HepG2 (cell line): ENCODE results near the gene ZNF446. TPM values are rescaled to one million over a fixed set of nuclear protein-coding genes. Genes with fewer than 3 reads are reported as not detected.

Source experiments
- BRCA1 ChIP-seq: sonication (generic); formaldehyde crosslinking; IDR thresholded peaks from 2 replicates; pipeline ENCODE4 v1.4.0; 2020; ENCODE audit warnings: missing genetic modification reagents
- CCAR2 ChIP-seq: fragments of 200-400 bp; formaldehyde crosslinking; optimal IDR thresholded peaks from 2 replicates; pipeline ENCODE3; 2018; ENCODE audit warnings: low read depth, mild to moderate bottlenecking, low read length, moderate library complexity
- ESRRA ChIP-seq: sonication (generic); formaldehyde crosslinking; IDR thresholded peaks from 2 replicates; pipeline ENCODE4 v1.5.1; 2020; ENCODE audit warnings: mild to moderate bottlenecking, low read depth, missing genetic modification reagents
- JDP2 ChIP-seq: sonication (generic); formaldehyde crosslinking; IDR thresholded peaks from 2 replicates; pipeline ENCODE4 v1.8.1; 2022; ENCODE audit warnings: missing genetic modification reagents, borderline replicate concordance
- PBX2 ChIP-seq: IDR thresholded peaks from 2 replicates; pipeline ENCODE4 v1.6.1; 2016; ENCODE audit warnings: control low read depth
- ZBTB20 ChIP-seq: sonication (generic); formaldehyde crosslinking; IDR thresholded peaks from 2 replicates; pipeline ENCODE4 v1.8.1; 2023; ENCODE audit warnings: missing genetic modification reagents, low read depth, mild to moderate bottlenecking, borderline replicate concordance
- ZNF160 ChIP-seq: sonication (generic); formaldehyde crosslinking; IDR thresholded peaks from 2 replicates; pipeline ENCODE4 v1.8.0; 2022; ENCODE audit warnings: mild to moderate bottlenecking, inconsistent platforms, missing genetic modification reagents
- ZNF329 ChIP-seq: sonication (generic); formaldehyde crosslinking; IDR thresholded peaks from 2 replicates; pipeline ENCODE4 v1.9.0; 2021; ENCODE audit warnings: low read depth, mild to moderate bottlenecking, missing genetic modification reagents
- ZNF792 ChIP-seq: IDR thresholded peaks from 2 replicates; pipeline ENCODE4 v1.6.1; 2016
- ZNF879 ChIP-seq: sonication (generic); formaldehyde crosslinking; IDR thresholded peaks from 2 replicates; pipeline ENCODE4 v1.8.1; 2023; ENCODE audit warnings: missing genetic modification reagents
- polyA plus RNA-seq, 8 experiments: library from polyadenylated mRNA; depleted of rRNA in 3 of 8; stranded (reverse) in 7 of 8; unstranded in 1 of 8; fragments of >200 nt; fragmentation: Illumina TruSeq in 4 of 8; extraction: Trizol in 4 of 8; gene quantifications; 2 replicates each; pipeline versions ENCODE4 v1.2.1 to v1.2.3, GENCODE V29; 2011 to 2016; ENCODE audit warnings: low read depth in 4 of 8, missing spikeins in 1 of 8, mixed read lengths in 1 of 8; ENCODE audit not compliant: insufficient read depth in 1 of 8
- total RNA-seq, 5 experiments: library from RNA; depleted of rRNA; stranded (reverse); fragments of >200 nt; fragmentation: Illumina TruSeq; extraction: Trizol; gene quantifications; 2 replicates each; pipeline ENCODE4 v1.2.3, GENCODE V29; 2016; ENCODE audit warnings: low read depth in 1 of 5
- TF ChIP-seq, protein P1 (sequence below): sonication (generic); formaldehyde crosslinking; IDR thresholded peaks from 2 replicates; pipeline ENCODE4 v1.9.0; 2021; ENCODE audit warnings: missing genetic modification reagents, borderline replicate concordance
- TF ChIP-seq, protein P2 (sequence below): sonication (generic); formaldehyde crosslinking; IDR thresholded peaks from 2 replicates; pipeline ENCODE4 v1.5.0; 2020; ENCODE audit warnings: mild to moderate bottlenecking, missing genetic modification reagents, borderline replicate concordance
- TF ChIP-seq, protein P3 (sequence below): IDR thresholded peaks from 2 replicates; pipeline ENCODE4 v1.6.1; 2018; ENCODE audit warnings: missing genetic modification reagents
- TF ChIP-seq, protein P4 (sequence below): sonication (generic); formaldehyde crosslinking; IDR thresholded peaks from 2 replicates; pipeline ENCODE4 v1.4.0; 2020; ENCODE audit warnings: missing genetic modification reagents, borderline replicate concordance

ZNF446 gene
- total and polyA plus RNA-seq, 2 of the 13 experiments (the other 11 are each of a cell fraction or from before 2014, with no cell fraction given): 3.0 to 3.6 TPM

- TF ChIP-seq, protein P1, sequence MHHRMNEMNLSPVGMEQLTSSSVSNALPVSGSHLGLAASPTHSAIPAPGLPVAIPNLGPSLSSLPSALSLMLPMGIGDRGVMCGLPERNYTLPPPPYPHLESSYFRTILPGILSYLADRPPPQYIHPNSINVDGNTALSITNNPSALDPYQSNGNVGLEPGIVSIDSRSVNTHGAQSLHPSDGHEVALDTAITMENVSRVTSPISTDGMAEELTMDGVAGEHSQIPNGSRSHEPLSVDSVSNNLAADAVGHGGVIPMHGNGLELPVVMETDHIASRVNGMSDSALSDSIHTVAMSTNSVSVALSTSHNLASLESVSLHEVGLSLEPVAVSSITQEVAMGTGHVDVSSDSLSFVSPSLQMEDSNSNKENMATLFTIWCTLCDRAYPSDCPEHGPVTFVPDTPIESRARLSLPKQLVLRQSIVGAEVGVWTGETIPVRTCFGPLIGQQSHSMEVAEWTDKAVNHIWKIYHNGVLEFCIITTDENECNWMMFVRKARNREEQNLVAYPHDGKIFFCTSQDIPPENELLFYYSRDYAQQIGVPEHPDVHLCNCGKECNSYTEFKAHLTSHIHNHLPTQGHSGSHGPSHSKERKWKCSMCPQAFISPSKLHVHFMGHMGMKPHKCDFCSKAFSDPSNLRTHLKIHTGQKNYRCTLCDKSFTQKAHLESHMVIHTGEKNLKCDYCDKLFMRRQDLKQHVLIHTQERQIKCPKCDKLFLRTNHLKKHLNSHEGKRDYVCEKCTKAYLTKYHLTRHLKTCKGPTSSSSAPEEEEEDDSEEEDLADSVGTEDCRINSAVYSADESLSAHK (CRISPR knock-in tag): no peak
- TF ChIP-seq ZNF792 (no peak), PBX2 (CRISPR knock-in tag) (no peak), ZNF879 (CRISPR knock-in tag) (no peak), ESRRA (no peak), ZNF160 (CRISPR knock-in tag) (no peak), BRCA1 (no peak), ZNF329 (CRISPR knock-in tag) (no peak), ZBTB20 (CRISPR knock-in tag) (no peak), CCAR2 (no peak), JDP2 (CRISPR knock-in tag) (no peak)
- TF ChIP-seq, protein P2, sequence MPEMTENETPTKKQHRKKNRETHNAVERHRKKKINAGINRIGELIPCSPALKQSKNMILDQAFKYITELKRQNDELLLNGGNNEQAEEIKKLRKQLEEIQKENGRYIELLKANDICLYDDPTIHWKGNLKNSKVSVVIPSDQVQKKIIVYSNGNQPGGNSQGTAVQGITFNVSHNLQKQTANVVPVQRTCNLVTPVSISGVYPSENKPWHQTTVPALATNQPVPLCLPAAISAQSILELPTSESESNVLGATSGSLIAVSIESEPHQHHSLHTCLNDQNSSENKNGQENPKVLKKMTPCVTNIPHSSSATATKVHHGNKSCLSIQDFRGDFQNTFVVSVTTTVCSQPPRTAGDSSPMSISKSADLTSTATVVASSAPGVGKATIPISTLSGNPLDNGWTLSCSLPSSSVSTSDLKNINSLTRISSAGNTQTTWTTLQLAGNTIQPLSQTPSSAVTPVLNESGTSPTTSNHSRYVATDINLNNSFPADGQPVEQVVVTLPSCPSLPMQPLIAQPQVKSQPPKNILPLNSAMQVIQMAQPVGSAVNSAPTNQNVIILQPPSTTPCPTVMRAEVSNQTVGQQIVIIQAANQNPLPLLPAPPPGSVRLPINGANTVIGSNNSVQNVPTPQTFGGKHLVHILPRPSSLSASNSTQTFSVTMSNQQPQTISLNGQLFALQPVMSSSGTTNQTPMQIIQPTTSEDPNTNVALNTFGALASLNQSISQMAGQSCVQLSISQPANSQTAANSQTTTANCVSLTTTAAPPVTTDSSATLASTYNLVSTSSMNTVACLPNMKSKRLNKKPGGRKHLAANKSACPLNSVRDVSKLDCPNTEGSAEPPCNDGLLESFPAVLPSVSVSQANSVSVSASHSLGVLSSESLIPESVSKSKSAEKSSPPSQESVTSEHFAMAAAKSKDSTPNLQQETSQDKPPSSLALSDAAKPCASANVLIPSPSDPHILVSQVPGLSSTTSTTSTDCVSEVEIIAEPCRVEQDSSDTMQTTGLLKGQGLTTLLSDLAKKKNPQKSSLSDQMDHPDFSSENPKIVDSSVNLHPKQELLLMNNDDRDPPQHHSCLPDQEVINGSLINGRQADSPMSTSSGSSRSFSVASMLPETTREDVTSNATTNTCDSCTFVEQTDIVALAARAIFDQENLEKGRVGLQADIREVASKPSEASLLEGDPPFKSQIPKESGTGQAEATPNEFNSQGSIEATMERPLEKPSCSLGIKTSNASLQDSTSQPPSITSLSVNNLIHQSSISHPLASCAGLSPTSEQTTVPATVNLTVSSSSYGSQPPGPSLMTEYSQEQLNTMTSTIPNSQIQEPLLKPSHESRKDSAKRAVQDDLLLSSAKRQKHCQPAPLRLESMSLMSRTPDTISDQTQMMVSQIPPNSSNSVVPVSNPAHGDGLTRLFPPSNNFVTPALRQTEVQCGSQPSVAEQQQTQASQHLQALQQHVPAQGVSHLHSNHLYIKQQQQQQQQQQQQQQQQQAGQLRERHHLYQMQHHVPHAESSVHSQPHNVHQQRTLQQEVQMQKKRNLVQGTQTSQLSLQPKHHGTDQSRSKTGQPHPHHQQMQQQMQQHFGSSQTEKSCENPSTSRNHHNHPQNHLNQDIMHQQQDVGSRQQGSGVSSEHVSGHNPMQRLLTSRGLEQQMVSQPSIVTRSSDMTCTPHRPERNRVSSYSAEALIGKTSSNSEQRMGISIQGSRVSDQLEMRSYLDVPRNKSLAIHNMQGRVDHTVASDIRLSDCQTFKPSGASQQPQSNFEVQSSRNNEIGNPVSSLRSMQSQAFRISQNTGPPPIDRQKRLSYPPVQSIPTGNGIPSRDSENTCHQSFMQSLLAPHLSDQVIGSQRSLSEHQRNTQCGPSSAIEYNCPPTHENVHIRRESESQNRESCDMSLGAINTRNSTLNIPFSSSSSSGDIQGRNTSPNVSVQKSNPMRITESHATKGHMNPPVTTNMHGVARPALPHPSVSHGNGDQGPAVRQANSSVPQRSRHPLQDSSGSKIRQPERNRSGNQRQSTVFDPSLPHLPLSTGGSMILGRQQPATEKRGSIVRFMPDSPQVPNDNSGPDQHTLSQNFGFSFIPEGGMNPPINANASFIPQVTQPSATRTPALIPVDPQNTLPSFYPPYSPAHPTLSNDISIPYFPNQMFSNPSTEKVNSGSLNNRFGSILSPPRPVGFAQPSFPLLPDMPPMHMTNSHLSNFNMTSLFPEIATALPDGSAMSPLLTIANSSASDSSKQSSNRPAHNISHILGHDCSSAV (CRISPR knock-in tag): no peak
- TF ChIP-seq, protein P3, sequence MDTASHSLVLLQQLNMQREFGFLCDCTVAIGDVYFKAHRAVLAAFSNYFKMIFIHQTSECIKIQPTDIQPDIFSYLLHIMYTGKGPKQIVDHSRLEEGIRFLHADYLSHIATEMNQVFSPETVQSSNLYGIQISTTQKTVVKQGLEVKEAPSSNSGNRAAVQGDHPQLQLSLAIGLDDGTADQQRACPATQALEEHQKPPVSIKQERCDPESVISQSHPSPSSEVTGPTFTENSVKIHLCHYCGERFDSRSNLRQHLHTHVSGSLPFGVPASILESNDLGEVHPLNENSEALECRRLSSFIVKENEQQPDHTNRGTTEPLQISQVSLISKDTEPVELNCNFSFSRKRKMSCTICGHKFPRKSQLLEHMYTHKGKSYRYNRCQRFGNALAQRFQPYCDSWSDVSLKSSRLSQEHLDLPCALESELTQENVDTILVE (CRISPR knock-in tag): peak; percentile 39; the same call in 1 of the 2 replicates
- TF ChIP-seq, protein P4, sequence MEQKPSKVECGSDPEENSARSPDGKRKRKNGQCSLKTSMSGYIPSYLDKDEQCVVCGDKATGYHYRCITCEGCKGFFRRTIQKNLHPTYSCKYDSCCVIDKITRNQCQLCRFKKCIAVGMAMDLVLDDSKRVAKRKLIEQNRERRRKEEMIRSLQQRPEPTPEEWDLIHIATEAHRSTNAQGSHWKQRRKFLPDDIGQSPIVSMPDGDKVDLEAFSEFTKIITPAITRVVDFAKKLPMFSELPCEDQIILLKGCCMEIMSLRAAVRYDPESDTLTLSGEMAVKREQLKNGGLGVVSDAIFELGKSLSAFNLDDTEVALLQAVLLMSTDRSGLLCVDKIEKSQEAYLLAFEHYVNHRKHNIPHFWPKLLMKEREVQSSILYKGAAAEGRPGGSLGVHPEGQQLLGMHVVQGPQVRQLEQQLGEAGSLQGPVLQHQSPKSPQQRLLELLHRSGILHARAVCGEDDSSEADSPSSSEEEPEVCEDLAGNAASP (CRISPR knock-in tag): no peak; the same call in 1 of the 2 replicates
These were observed 9.2 kb upstream of the ZNF446 start, which contains the start of gene ZNF324 (continued) for GRCh38 chr19:58466760-58467589.
